HG03108 (cell line): Measurements from ENCODE around the gene KAT2B.
A peak's percentile ranks its signal among the peaks of the same experiment; 100 is the strongest.

Source experiments
- ATAC-seq: cut with Tn5 transposase; IDR thresholded peaks from one replicate; pipeline ENCODE4 v1.9.1; 2021; ENCODE audit warnings: moderate library complexity; ENCODE audit not compliant: unreplicated experiment

The KAT2B gene

DNA sequence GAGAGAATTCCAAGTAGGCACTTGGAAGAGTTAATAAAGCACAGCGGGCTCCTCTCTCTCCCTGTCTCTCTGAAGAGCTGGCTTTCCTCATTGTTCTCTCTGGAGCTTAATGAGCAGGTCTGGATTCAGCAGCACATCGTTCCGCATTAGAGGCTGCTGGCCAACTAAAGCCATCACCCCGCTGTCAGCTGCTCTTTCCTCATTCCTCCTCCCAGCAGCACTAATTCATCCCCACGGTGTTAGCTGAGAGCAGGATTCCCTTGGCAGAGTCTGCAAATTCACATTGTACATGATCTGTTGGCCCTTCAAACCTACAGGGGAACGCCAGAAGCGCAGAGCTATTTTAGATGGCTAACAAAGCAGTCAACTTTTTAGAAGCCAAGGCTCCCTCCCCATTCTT, 101.6 kb downstream of the KAT2B start:
- ATAC-seq = no peak

- no peak for ATAC-seq
These were observed 102.3 kb downstream of the KAT2B start for GRCh38 chr3:20142517-20142916.

DNA sequence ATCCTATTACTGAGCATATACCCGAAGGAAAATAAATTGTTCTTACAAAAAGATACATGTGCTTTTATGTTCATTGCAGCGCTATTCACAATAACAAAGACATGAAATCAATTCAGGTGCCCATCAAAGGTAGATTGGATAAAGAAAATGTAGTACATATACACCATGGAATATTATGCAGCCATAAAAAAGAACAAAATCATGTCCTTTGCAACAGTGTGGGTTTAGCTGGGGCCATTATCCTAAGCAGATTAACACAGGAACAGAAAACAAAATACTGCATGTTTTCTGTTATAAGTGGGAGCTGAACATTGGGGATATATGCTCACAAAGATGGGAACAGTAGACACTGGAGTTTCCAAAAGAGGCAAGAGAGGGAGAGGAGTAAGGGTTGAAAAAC, 103.3 kb downstream of the KAT2B start:
- ATAC-seq = no peak

DNA sequence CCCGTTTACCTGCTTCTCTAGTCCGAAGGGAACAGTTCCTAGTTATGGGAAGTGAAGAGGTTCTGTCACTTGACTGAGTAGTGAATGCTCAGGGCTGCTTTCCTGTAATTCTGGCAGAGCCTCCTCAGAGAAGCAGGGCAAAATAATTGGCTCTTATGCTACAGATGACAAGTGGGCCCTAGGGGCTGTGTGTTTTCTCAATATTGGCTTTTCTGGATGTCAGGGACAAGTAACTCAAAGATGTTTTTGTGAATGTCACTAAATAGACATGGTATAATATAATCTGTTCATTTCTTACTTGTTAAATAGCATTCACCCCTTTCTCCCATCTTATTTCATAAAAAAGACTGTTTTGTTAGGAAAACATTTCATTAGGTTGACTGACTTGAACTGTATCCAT, 105.6 kb downstream of the KAT2B start:
- no peak for ATAC-seq

DNA sequence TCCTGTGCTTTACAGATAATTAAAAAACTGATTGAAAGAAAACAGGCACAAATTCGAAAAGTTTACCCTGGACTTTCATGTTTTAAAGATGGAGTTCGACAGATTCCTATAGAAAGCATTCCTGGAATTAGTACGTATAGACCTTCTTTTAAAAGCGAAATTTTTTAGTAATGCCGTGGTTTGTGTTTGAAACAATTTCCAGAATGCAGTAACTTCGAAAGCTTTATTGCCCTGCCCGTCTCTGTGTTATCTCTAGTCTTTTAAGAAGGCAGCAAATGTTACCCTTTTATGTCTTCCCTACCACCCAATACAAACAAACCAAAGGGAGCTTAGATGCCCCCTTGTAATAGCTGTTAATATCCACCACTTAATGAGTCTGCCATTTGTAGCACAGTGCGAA, 106.1 kb downstream of the KAT2B start:
- ATAC-seq = no peak

GRCh38 chr3:20147361-20147760, 107.1 kb downstream of the KAT2B start:
- no peak for ATAC-seq

DNA sequence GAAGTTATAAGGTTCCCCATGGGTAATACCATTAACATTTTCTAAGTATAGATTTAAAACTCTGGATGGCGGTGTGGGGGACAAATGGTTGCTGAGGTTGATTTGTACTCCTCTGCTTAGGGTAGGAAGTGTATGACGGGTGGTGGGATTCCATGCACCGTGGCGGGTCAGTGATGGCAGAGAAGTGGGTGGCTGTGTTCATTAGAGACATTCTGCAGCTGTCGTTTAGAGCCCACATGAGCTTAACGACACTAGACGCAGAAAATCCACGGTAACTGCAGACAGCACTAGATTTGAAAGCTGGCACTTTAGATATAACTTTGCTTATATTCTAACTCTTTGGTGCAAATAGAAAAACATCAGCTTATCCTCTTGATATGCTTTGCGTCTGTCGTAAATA, 108.2 kb downstream of the KAT2B start:
- ATAC-seq = no peak

GRCh38 chr3:20154078-20154477, 113.8 kb downstream of the KAT2B start:
- ATAC-seq = no peak

GRCh38 chr3:20154928-20155327, 114.7 kb downstream of the KAT2B start:
- ATAC-seq = peak; percentile 69

DNA sequence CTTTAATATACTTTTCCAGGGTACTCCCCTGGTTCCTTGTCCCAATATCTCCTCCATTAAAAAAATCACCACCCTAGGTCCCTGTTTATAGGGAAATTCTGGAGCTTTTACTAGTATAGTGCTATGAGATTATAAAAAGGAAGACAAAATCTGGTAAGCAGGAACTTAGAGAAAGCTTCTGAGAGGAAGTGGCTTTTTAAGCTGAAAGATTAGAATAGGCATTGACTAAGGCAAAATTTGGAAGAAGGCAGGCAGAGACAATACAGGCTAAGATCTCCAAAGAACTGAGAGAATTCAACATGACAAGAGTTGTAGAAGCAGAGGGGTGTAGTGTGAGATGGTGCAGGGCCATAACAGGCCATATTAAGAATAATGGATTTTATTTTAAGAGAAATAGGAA, 120.0 kb downstream of the KAT2B start:
- no peak for ATAC-seq

DNA sequence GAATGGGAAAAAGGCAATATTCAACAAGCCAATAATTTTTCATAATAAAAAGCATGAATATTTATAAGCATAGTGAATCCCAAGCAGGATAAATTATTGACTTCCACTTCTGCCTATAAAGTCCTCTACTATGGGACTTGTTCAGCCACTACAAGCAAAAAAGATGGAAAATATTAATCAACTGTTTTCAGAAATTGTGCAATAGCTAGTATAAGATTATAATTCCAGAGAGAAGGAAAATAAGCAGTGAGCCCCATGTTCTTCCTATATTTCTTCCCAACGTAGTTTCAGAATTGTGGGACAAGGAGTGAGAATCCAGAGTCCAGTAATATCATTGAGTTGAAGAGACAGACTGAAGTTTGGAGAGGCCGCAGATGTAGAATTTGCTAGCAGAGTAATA, 121.5 kb downstream of the KAT2B start:
- ATAC-seq = no peak

- ATAC-seq = no peak
These were observed 133.7 kb downstream of the KAT2B start for GRCh38 chr3:20173844-20174410.

GRCh38 chr3:20181276-20181675, 141.0 kb downstream of the KAT2B start:
- no peak for ATAC-seq

DNA sequence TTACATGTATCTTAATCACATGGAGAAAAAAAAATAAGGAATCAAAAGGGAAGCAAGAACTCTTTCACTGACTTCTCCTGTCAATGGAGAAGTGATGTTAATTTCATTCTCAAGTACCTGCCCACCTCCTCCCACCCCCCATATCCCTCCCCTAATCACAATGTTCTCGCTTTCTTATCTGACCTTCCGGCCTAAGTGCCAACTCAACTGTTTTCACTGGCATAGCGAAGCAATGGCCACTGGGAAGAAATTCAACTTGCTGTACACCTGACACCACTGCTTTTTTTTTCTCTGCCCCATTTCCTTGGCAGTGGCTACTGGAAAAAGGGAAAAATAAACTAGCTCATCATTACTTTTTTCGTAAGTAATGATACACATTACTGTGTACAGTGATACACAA, 142.0 kb downstream of the KAT2B start:
- no peak for ATAC-seq

DNA sequence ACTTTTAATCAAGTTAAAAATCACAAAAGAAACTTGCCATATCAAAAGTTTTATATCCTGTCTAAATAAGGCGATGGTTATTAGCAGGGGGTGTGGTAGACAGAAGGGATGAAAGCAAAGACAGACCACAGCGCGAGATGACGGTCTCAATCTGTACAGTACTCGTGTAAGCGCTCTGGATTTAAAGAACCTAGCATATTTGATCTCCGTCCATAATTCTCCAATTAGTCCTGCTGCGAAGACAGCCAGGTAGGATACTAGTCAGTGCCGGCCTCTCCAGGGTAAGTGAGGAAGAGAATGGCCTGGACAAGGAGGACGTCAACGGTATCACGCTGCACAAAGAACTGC, 145.1 kb downstream of the KAT2B start:
- ATAC-seq = no peak

GRCh38 chr3:20185679-20186599, 145.7 kb downstream of the KAT2B start, which contains the start of gene SGO1:
Gene SGO1, minus strand, starts transcription at chr3:20186206. Its CDS starts 2,179 bp downstream, at chr3:20184027.
- peak; percentile 95 for ATAC-seq

DNA sequence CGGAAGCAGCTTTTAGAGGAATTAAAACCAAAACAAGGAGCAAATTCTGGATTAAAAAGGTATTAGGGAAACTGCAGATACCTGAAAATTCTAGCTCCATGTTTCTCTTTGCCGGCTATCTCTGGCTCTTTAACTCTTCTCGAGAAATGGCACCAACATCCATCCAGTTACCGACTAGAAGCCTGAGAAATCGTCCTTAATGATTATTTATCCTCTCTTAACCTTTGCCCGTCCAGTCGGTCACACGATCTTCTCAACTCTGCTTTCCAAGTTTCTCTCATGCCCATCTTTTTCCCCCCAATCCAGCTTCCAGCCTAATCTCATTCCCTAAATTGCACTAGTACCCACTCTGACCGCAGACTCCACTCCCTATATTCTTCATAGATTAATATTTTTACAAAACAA, 146.4 kb downstream of the KAT2B start:
- peak; percentile 0 for ATAC-seq

GRCh38 chr3:20190991-20191390, 150.7 kb downstream of the KAT2B start:
- no peak for ATAC-seq

GRCh38 chr3:20194793-20195460, 154.7 kb downstream of the KAT2B start:
- ATAC-seq = no peak

GRCh38 chr3:20197775-20198174, 157.5 kb downstream of the KAT2B start:
- no peak for ATAC-seq

GRCh38 chr3:20201143-20201542, 160.9 kb downstream of the KAT2B start:
- no peak for ATAC-seq
